K562 (cell line): Measurements from ENCODE around the gene ORAI3.
A peak's percentile ranks its signal among the peaks of the same experiment; 100 is the strongest.

Experiments
- FOXJ3 ChIP-seq: sonication (generic); formaldehyde crosslinking; IDR thresholded peaks from 2 replicates; pipeline ENCODE4 v1.4.0; 2020; ENCODE audit warnings: mild to moderate bottlenecking, missing genetic modification reagents
- RNF2 ChIP-seq: sonication (generic); IDR thresholded peaks from 2 replicates; pipeline ENCODE4 v1.6.1; 2016
- SIRT6 ChIP-seq: IDR thresholded peaks from one replicate; pipeline ENCODE4 v1.6.1; 2012; ENCODE audit warnings: low read depth, mild to moderate bottlenecking, control low read depth, inconsistent platforms, low read length, moderate library complexity

DNA sequence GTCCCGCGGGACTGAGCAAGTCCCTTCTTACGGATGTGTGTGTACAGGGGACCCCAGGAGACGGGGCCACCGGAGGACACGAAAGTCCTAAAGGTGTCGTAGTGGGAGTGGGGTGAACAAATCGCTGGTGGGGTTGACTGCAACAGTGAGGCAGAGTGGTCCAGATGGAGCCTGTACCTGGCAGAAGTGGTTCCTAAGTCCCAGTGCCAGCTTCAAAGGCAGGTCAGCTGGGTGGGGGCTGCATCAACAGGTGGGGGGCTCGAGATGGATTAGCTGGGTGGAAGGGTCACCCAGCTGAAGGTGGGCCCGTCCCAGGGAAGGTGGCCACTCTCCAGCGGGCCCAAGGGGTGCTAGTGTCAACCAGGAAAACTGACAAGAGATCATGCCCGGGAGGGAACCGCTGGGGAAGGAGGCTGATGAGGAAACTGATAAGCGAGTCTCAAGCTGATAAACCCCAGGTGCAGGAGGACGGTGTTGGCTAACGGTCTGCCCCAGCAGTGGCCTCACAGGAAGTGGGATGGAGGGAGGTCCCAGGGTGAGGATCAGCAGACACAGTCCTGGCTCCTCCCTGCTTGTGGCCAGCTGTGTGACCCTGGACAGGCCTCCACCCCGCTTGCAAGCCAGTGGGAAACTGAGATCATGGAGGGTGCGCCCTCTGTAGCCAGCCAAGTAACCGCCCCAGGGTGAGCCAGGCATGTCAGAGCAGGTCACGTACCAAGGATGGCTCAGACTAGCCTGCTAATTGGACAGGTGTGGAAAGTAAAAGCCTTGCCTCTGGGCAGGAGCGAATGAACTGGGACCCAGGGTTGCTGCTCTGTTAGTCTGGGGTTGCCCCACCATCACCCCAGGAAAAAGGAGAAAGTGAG lies 1.0 kb downstream of the ORAI3 start:
- TF ChIP-seq SIRT6 (peak; percentile 61), FOXJ3 (CRISPR knock-in tag) (no peak), RNF2 (peak; percentile 96; the same call in 1 of the 2 replicates)
